ENCODE measurements around the gene LPP.

- TF ChIP-seq MAX (IDR thresholded peaks at IDR 0.05) (no peak), FOSL2 (IDR thresholded peaks at IDR 0.05) (no peak), FOSL2 (CRISPR knock-in tag; IDR thresholded peaks at IDR 0.05) (no peak), CTCF (IDR thresholded peaks at IDR 0.05) (no peak), CBX8 (IDR thresholded peaks at IDR 0.05) (no peak), HOXB13 (CRISPR knock-in tag; IDR thresholded peaks at IDR 0.05; ENCODE audit: low read depth) (no peak), SREBF2 (IDR thresholded peaks at IDR 0.05) (no peak), POLR2A (IDR thresholded peaks at IDR 0.05; ENCODE audit: low read length) (no peak), HOXA7 (CRISPR knock-in tag; IDR thresholded peaks at IDR 0.05) (no peak), EP300 (IDR thresholded peaks at IDR 0.05) (no peak), RCOR1 (IDR thresholded peaks at IDR 0.05; ENCODE audit: low read depth, low read length) (no peak), KDM1A (IDR thresholded peaks at IDR 0.05; ENCODE audit: low read depth) (no peak), MAFK (IDR thresholded peaks at IDR 0.05; ENCODE audit: partially characterized antibody) (no peak), KDM5A (IDR thresholded peaks at IDR 0.05) (no peak), JUNB (IDR thresholded peaks at IDR 0.05) (no peak)
Observed at GRCh38 chr3:188469228-188469885, 315.4 kb downstream of the LPP start.
